GM12878 (cell line): Measurements from ENCODE around the gene MYO9B. TPM values are rescaled to one million over a fixed set of nuclear protein-coding genes. Genes with fewer than 3 reads are reported as not detected.

Experiments used
- ATAC-seq: fragments of 200-7000 bp; cut with Tn5 transposase; 3 replicates; pipeline ENCODE4 v1.9.1; 2020; ENCODE audit warnings: mild to moderate bottlenecking, moderate library complexity
- Bru-seq: library from RNA; stranded (reverse); fragments of 400-500 nt; gene quantifications from one replicate; lab custom pipeline; 2021; lab: Mats Ljungman, UMichigan
- BruChase-seq, 2 experiments: library from RNA; stranded (reverse); fragments of 400-500 nt; gene quantifications; one replicate each; lab custom pipeline; 2021; lab: Mats Ljungman, UMichigan
- BruUV-seq: library from RNA; stranded (reverse); fragments of 400-500 nt; replicated peaks from 2 replicates; lab custom pipeline; 2021; lab: Mats Ljungman, UMichigan
- CTCF ChIA-PET: fragments of 300-600 bp; sonication (Branson Sonifier 250); formaldehyde crosslinking; extraction: SDS; loops from one replicate; lab custom pipeline; 2021; ENCODE audit warnings: inconsistent platforms; lab: Yijun Ruan, JAX
- POLR2A ChIA-PET: fragments of 350-600 bp; formaldehyde crosslinking; extraction: SDS; loops from one replicate; lab custom pipeline; 2021; ENCODE audit warnings: inconsistent platforms; lab: Charles Lee
- RAD21 ChIA-PET: fragments of 300-600 bp; sonication (Branson Sonifier 250); formaldehyde crosslinking; loops from one replicate; lab custom pipeline; 2023; ENCODE audit warnings: antibody characterized with exemption; ENCODE audit not compliant: unreplicated experiment; lab: Charles Lee
- SMC1A ChIA-PET: fragments of 300-600 bp; sonication (Branson Sonifier 250); formaldehyde crosslinking; loops from one replicate; lab custom pipeline; 2023; ENCODE audit not compliant: unreplicated experiment, uncharacterized antibody; lab: Charles Lee
- DNase-seq: peaks from one replicate; pipeline ENCODE4 v3.0.0-alpha.2; 2011; ENCODE audit warnings: low read depth, low spot score
- FAIRE-seq: peaks from 3 replicates; lab custom pipeline; 2011; peaks lifted over from hg19 to GRCh38; lab: Jason Lieb, UNC
- H2AFZ ChIP-seq: 2 replicates; pipeline ENCODE4 v1.6.0; 2011; ENCODE audit warnings: low read depth, low read length, control low read depth; ENCODE audit not compliant: control insufficient read depth
- H3K27ac ChIP-seq: 2 replicates; pipeline ENCODE4 v1.5.1; 2011; ENCODE audit warnings: control low read depth; ENCODE audit not compliant: control insufficient read depth, insufficient read depth
- H3K27me3 ChIP-seq, 2 experiments: replicated peaks in 1 of 2; 2 replicates each; pipeline versions ENCODE4 v1.6.0 to v1.6.1; 2011; ENCODE audit warnings: low read length in 1 of 2; ENCODE audit not compliant: control insufficient read depth in 2 of 2, insufficient read depth in 2 of 2
- H3K36me3 ChIP-seq, 2 experiments: 2 replicates each; pipeline ENCODE4 v1.5.1; 2011; ENCODE audit warnings: low read length in 1 of 2; ENCODE audit not compliant: control insufficient read depth in 2 of 2, insufficient read depth in 2 of 2
- H3K4me1 ChIP-seq: 2 replicates; pipeline ENCODE4 v1.6.1; 2011; ENCODE audit warnings: mild to moderate bottlenecking, low read length, moderate library complexity, mixed read lengths; ENCODE audit not compliant: control insufficient read depth, insufficient read depth
- H3K4me2 ChIP-seq: 2 replicates; pipeline ENCODE4 v1.6.0; 2011; ENCODE audit warnings: control low read depth; ENCODE audit not compliant: control insufficient read depth, insufficient read depth
- H3K4me3 ChIP-seq: fragments of 200-600 bp; sonication (generic); 2 replicates; pipeline ENCODE4 v1.5.1; 2016
- H3K79me2 ChIP-seq: 2 replicates; pipeline ENCODE4 v1.6.0; 2011; ENCODE audit warnings: low read length; ENCODE audit not compliant: control insufficient read depth, insufficient read depth
- H3K9ac ChIP-seq: 2 replicates; pipeline ENCODE4 v1.8.0; 2011; ENCODE audit warnings: low read length, control low read depth, mixed read lengths; ENCODE audit not compliant: control insufficient read depth, insufficient read depth
- H3K9me3 ChIP-seq: replicated peaks from 3 replicates; pipeline ENCODE4 v1.5.1; 2011; ENCODE audit warnings: mild to moderate bottlenecking, low read length; ENCODE audit not compliant: control insufficient read depth, insufficient read depth
- H4K20me1 ChIP-seq: 2 replicates; pipeline ENCODE4 v1.6.0; 2011; ENCODE audit not compliant: control insufficient read depth, insufficient read depth
- CBX5 ChIP-seq: sonication (generic); IDR thresholded peaks from 2 replicates; pipeline ENCODE4 v1.6.1; 2016; ENCODE audit warnings: low read depth, moderate library complexity, mild to moderate bottlenecking, inconsistent platforms
- EZH2 ChIP-seq: IDR thresholded peaks from 2 replicates; pipeline ENCODE4 v1.6.1; 2012; ENCODE audit warnings: low read depth, mild to moderate bottlenecking, control low read depth, inconsistent platforms, low read length, borderline replicate concordance; ENCODE audit not compliant: control insufficient read depth
- FOXM1 ChIP-seq: IDR thresholded peaks from 2 replicates; pipeline ENCODE4 v1.6.1; 2012; ENCODE audit warnings: low read depth, mild to moderate bottlenecking, inconsistent platforms, low read length, moderate library complexity
- PKNOX1 ChIP-seq: fragments of 450-650 bp; IDR thresholded peaks from 2 replicates; pipeline ENCODE4 v1.6.1; 2016; ENCODE audit warnings: mild to moderate bottlenecking
- RAD21 ChIP-seq: IDR thresholded peaks from 2 replicates; pipeline ENCODE4 v1.6.1; 2011; ENCODE audit warnings: mild to moderate bottlenecking, low read depth, low read length, moderate library complexity; ENCODE audit not compliant: insufficient read depth
- RELA ChIP-seq: fragments of 450-650 bp; IDR thresholded peaks from 2 replicates; pipeline ENCODE4 v1.8.0; 2014; ENCODE audit warnings: borderline replicate concordance; ENCODE audit not compliant: partially characterized antibody
- SREBF1 ChIP-seq: IDR thresholded peaks from 2 replicates; pipeline ENCODE4 v1.6.1; 2012; ENCODE audit warnings: mild to moderate bottlenecking, low read length
- SRF ChIP-seq, 2 experiments: IDR thresholded peaks; 2 replicates each; pipeline ENCODE4 v1.6.1; 2011; ENCODE audit warnings: low read depth in 2 of 2, low read length in 2 of 2, mild to moderate bottlenecking in 1 of 2, moderate library complexity in 1 of 2
- USF2 ChIP-seq: IDR thresholded peaks from 2 replicates; pipeline ENCODE4 v1.6.1; 2011; ENCODE audit warnings: low read depth, low read length, improper control_type of control experiment, borderline replicate concordance
- ZBED1 ChIP-seq: IDR thresholded peaks from 2 replicates; pipeline ENCODE4 v1.6.1; 2016; ENCODE audit warnings: borderline replicate concordance
- ZBTB11 ChIP-seq: fragments of 450-650 bp; formaldehyde crosslinking; IDR thresholded peaks from 2 replicates; pipeline ENCODE4 v1.5.0; 2022; ENCODE audit warnings: mild to moderate bottlenecking, missing genetic modification characterization
- WGBS: methylation state at CpG from one replicate; pipeline ENCODE4 v1.1.6; 2016; ENCODE audit warnings: low lambda C conversion rate; ENCODE audit not compliant: insufficient replicate concordance, insufficient coverage; ENCODE audit errors: missing lambda C conversion rate; 5-methylcytosine and 5-hydroxymethylcytosine counted together
- in situ Hi-C: fragments of 300-500 bp; cut with MboI; formaldehyde crosslinking; loops from 9 replicates; pipeline ENCODE4 v1.14.3; 2018; ENCODE audit warnings: mixed read lengths
- intact Hi-C: fragments of 100-400 bp; cut with micrococcal nuclease; formaldehyde crosslinking; loops from one replicate; pipeline ENCODE4 v1.14.2; 2022; ENCODE audit not compliant: unreplicated experiment
- long read RNA-seq, 2 experiments: library from polyadenylated mRNA; unstranded; transcript quantifications; one replicate each; pipeline ENCODE4 v2.0.0, GENCODE V29; 2019 to 2020
- polyA minus RNA-seq, 3 experiments: library from RNA; depleted of rRNA, polyadenylated mRNA; stranded (reverse); fragments of >200 nt; gene quantifications; 2 replicates each; pipeline ENCODE4 v1.2.3, GENCODE V29; 2011
- polyA plus RNA-seq, 11 experiments: library from polyadenylated mRNA; depleted of rRNA in 4 of 11; unstranded in 6 of 11; stranded (reverse) in 5 of 11; fragments of >200 nt; fragmentation: Nextera tagmentation in 4 of 11; fragmentation: Illumina TruSeq in 1 of 11; extraction: Ambion mirVana in 4 of 11; extraction: Trizol in 1 of 11; gene quantifications; 1 replicate in 1 of 11; 2 replicates in 10 of 11; pipeline versions ENCODE4 v1.2.1 to v1.2.3, GENCODE V29; 2011 to 2016; ENCODE audit warnings: inconsistent platforms in 2 of 11, missing spikeins in 2 of 11, low read depth in 1 of 11
- total RNA-seq, 4 experiments: library from RNA; depleted of rRNA in 3 of 4; stranded (reverse); fragments of >200 nt in 3 of 4; fragmentation: Illumina TruSeq in 1 of 4; extraction: Trizol in 1 of 4; gene quantifications; 2 replicates each; pipeline versions ENCODE4 v1.2.1 to v1.2.3, GENCODE V29; 2013 to 2021

The MYO9B gene
- total RNA-seq (2013; cell fraction: nucleolus; rRNA removed): 555 and 589 TPM in 2 replicates
- total RNA-seq (2014; rRNA removed) (66.4 and 77.3 TPM in 2 replicates), total RNA-seq (2014; rRNA removed; fragmentation: Illumina TruSeq; extraction: Trizol) (38.1 and 42.6 TPM in 2 replicates), total RNA-seq (2021) (157 and 165 TPM in 2 replicates), polyA plus RNA-seq (2011; rRNA removed) (26.7 and 48.9 TPM in 2 replicates), polyA plus RNA-seq (2014; fragmentation: Illumina TruSeq; extraction: Trizol) (26.8 and 57.9 TPM in 2 replicates), polyA plus RNA-seq (2014; fragmentation: Nextera tagmentation; extraction: Ambion mirVana) (10 to 100 TPM in 1 of 2 experiments, 1 to 10 TPM in 1; 5.4 to 11.1 TPM), polyA plus RNA-seq (2014; rRNA removed) (87.6 and 105 TPM in 2 replicates), polyA plus RNA-seq (2016; fragmentation: Nextera tagmentation; extraction: Ambion mirVana) (10 to 100 TPM; 25.4 to 32.8 TPM), polyA minus RNA-seq (2011; rRNA and poly(A)+ RNA removed) (93.1 and 119 TPM in 2 replicates), Bru-seq, nascent RNA (percentile 83 among the genes with signal in this experiment), BruChase-seq, experiment 1, labeled RNA remaining after a 6-hour chase (percentile 94 among the genes with signal in this experiment), BruChase-seq, experiment 2, labeled RNA remaining after a 2-hour chase (percentile 86 among the genes with signal in this experiment)
- polyA plus RNA-seq (2011; ENCODE audit: low read depth): 65.2 TPM
- 49.6 and 58.1 TPM in 2 replicates for polyA plus RNA-seq (2011; cell fraction: cytosol; rRNA removed)
- 452 and 507 TPM in 2 replicates for polyA plus RNA-seq (2011; cell fraction: nucleus; rRNA removed)
- polyA plus RNA-seq (2012): 174 and 191 TPM in 2 replicates
- polyA minus RNA-seq (2011; cell fraction: cytosol; rRNA and poly(A)+ RNA removed): 59.6 and 66.5 TPM in 2 replicates
- 106 and 154 TPM in 2 replicates for polyA minus RNA-seq (2011; cell fraction: nucleus; rRNA and poly(A)+ RNA removed)
- long read RNA-seq, experiment 1, partial matches to known transcripts: 1 of 3 reads
- long read RNA-seq, experiment 1, other reads (novel, unspliced or antisense): 2 of 3 reads
- long read RNA-seq, experiment 2, partial matches to known transcripts: 1 of 6 reads
- long read RNA-seq, experiment 2, other reads (novel, unspliced or antisense): 5 of 6 reads

GRCh38 chr19:17075035-17075863 lies at the start of gene MYO9B, which contains the start of gene HAUS8:
Gene MYO9B, plus strand, starts transcription at chr19:17075777. Its CDS starts 25,941 bp downstream, at chr19:17101718.
Gene HAUS8, minus strand, starts transcription at chr19:17075452. Its CDS starts 30 bp downstream, at chr19:17075422.
- H3K4me1 ChIP-seq: peaks cover 29% of the 10 kb centered on the region
- no peak for TF ChIP-seq USF2
- TF ChIP-seq SRF (IDR thresholded peaks at IDR 0.05; ENCODE audit: low read depth in 2 of 2, low read length in 2 of 2): no peak
- TF ChIP-seq ZBED1: no peak
- TF ChIP-seq PKNOX1: peak; percentile 51; the same call in 1 of the 2 replicates
- peak; percentile 93 for TF ChIP-seq RELA
- peak; percentile 49; the same call in 1 of the 2 replicates for TF ChIP-seq FOXM1
- TF ChIP-seq ZBTB11: no peak
- peak; percentile 100 for TF ChIP-seq SREBF1
- TF ChIP-seq RAD21: no peak
- TF ChIP-seq EZH2: no peak
- no peak for TF ChIP-seq CBX5

More at GRCh38 chr19:17075035-17075863, at the start of gene MYO9B, which contains the start of gene HAUS8:
- ChIA-PET CTCF (interaction anchor here (0.6 to 2.0 kb wide), 6 partner anchors 108 to 360 kb away, joined by 3 to 6 read pairs (median 4); partner anchors contain the start of genes ANKLE1 and BABAM1), RAD21 (interaction anchor here (1.0 to 7.7 kb wide), 7 partner anchors 35 to 206 kb away, joined by 4 to 91 read pairs (median 11); partner anchors contain the start of gene BABAM1), POLR2A (interaction anchor here (0.7 to 8.5 kb wide), 3 partner anchors 49 to 148 kb away, joined by 3 to 111 read pairs (median 3); no protein-coding TSS in a partner anchor), SMC1A (interaction anchor here (0.6 to 11.7 kb wide), 8 partner anchors 9 to 228 kb away, joined by 3 to 88 read pairs (median 6); partner anchors contain the start of genes ABHD8 and USHBP1)
- peak within 1 kb of the TSS; percentile 75 for H2AFZ ChIP-seq
- FAIRE-seq (peak; percentile 84), DNase-seq (peak; percentile 95), ATAC-seq (peak; percentile 74)
- H4K20me1 ChIP-seq: peaks cover 5% of the 10 kb centered on the region
- H3K79me2 ChIP-seq: peaks cover 87% of the 10 kb centered on the region
- peak within 1 kb of the TSS; percentile 87 for H3K27ac ChIP-seq
- H3K9ac ChIP-seq: peak within 1 kb of the TSS; percentile 84
- peak within 1 kb of the TSS; percentile 97 for H3K4me2 ChIP-seq
- no peaks in the 10 kb centered on the region for H3K9me3 ChIP-seq
- BruUV-seq: no TSS peak
- H3K27me3 ChIP-seq: no peaks in the 10 kb centered on the region
- in situ Hi-C loops: no loop called here
- peaks cover 3 to 4% of the 10 kb centered on the region in 2 experiments; a peak in 2 of 4 replicates for H3K36me3 ChIP-seq
- under 1% methylated on average over 72 of the region's 103 CpGs for WGBS
- peak within 1 kb of the TSS; percentile 98 for H3K4me3 ChIP-seq
- intact Hi-C loops: loop anchor here (1.0 to 2.0 kb wide), 3 partner anchors 60 to 192 kb away; partner anchors contain the start of gene BABAM1
